HepG2 (cell line): ENCODE results near the gene BLOC1S2. TPM values are rescaled to one million over a fixed set of nuclear protein-coding genes. Genes with fewer than 3 reads are reported as not detected.

ENCODE experiments used
- ARHGAP35 ChIP-seq: sonication (generic); formaldehyde crosslinking; IDR thresholded peaks from 2 replicates; pipeline ENCODE4 v1.9.0; 2022; ENCODE audit warnings: mild to moderate bottlenecking, inconsistent platforms, moderate library complexity, missing genetic modification reagents, borderline replicate concordance
- CENPT ChIP-seq: sonication (generic); formaldehyde crosslinking; IDR thresholded peaks from 2 replicates; pipeline ENCODE4 v1.8.0; 2022; ENCODE audit warnings: low read depth, mild to moderate bottlenecking, moderate library complexity, missing genetic modification reagents
- FOXJ3 ChIP-seq: sonication (generic); formaldehyde crosslinking; IDR thresholded peaks from 2 replicates; pipeline ENCODE4 v1.4.0; 2020; ENCODE audit warnings: missing genetic modification reagents, mild to moderate bottlenecking, borderline replicate concordance
- HHEX ChIP-seq: IDR thresholded peaks from 2 replicates; pipeline ENCODE4 v1.6.1; 2016; ENCODE audit warnings: control low read depth
- JDP2 ChIP-seq: sonication (generic); formaldehyde crosslinking; IDR thresholded peaks from 2 replicates; pipeline ENCODE4 v1.8.1; 2022; ENCODE audit warnings: missing genetic modification reagents, borderline replicate concordance
- NCOA1 ChIP-seq: sonication (generic); formaldehyde crosslinking; IDR thresholded peaks from 2 replicates; pipeline ENCODE4 v1.9.0; 2021; ENCODE audit warnings: missing genetic modification reagents
- RFXAP ChIP-seq: sonication (generic); formaldehyde crosslinking; IDR thresholded peaks from 2 replicates; pipeline ENCODE4 v1.4.0; 2020; ENCODE audit warnings: missing genetic modification reagents, borderline replicate concordance
- SIX4 ChIP-seq: sonication (generic); formaldehyde crosslinking; IDR thresholded peaks from 2 replicates; pipeline ENCODE4 v1.4.0; 2020; ENCODE audit warnings: missing genetic modification reagents
- TCF7L2 ChIP-seq: IDR thresholded peaks from 2 replicates; pipeline ENCODE4 v1.6.1; 2011; ENCODE audit warnings: mild to moderate bottlenecking, low read depth, low read length, moderate library complexity
- ZBTB21 ChIP-seq: sonication (generic); formaldehyde crosslinking; IDR thresholded peaks from 2 replicates; pipeline ENCODE4 v1.4.0; 2020; ENCODE audit warnings: missing genetic modification reagents
- ZKSCAN8 ChIP-seq: IDR thresholded peaks from 2 replicates; pipeline ENCODE4 v1.6.1; 2016; ENCODE audit warnings: borderline replicate concordance, missing genetic modification reagents, missing compliant biosample characterization
- ZMYM3 ChIP-seq: sonication (generic); formaldehyde crosslinking; IDR thresholded peaks from 2 replicates; pipeline ENCODE4 v1.5.1; 2020; ENCODE audit warnings: mild to moderate bottlenecking, missing genetic modification reagents
- ZNF234 ChIP-seq: sonication (generic); formaldehyde crosslinking; conservative IDR thresholded peaks from 2 replicates; pipeline ENCODE4 v1.5.1; 2020; ENCODE audit warnings: mild to moderate bottlenecking, missing genetic modification reagents
- ZNF30 ChIP-seq: sonication (generic); formaldehyde crosslinking; IDR thresholded peaks from 2 replicates; pipeline ENCODE4 v1.5.0; 2020; ENCODE audit warnings: mild to moderate bottlenecking, missing genetic modification reagents
- ZNF468 ChIP-seq: sonication (generic); formaldehyde crosslinking; IDR thresholded peaks from 2 replicates; pipeline ENCODE4 v1.8.0; 2022; ENCODE audit warnings: mild to moderate bottlenecking, moderate library complexity, missing genetic modification reagents
- ZNF766 ChIP-seq: sonication (generic); formaldehyde crosslinking; IDR thresholded peaks from 2 replicates; pipeline ENCODE4 v1.5.0; 2020; ENCODE audit warnings: missing genetic modification reagents, borderline replicate concordance
- polyA plus RNA-seq, 8 experiments: library from polyadenylated mRNA; depleted of rRNA in 3 of 8; stranded (reverse) in 7 of 8; unstranded in 1 of 8; fragments of >200 nt; fragmentation: Illumina TruSeq in 4 of 8; extraction: Trizol in 4 of 8; gene quantifications; 2 replicates each; pipeline versions ENCODE4 v1.2.1 to v1.2.3, GENCODE V29; 2011 to 2016; ENCODE audit warnings: low read depth in 4 of 8, missing spikeins in 1 of 8, mixed read lengths in 1 of 8; ENCODE audit not compliant: insufficient read depth in 1 of 8
- total RNA-seq, 5 experiments: library from RNA; depleted of rRNA; stranded (reverse); fragments of >200 nt; fragmentation: Illumina TruSeq; extraction: Trizol; gene quantifications; 2 replicates each; pipeline ENCODE4 v1.2.3, GENCODE V29; 2016; ENCODE audit warnings: low read depth in 1 of 5
- TF ChIP-seq, protein P1 (sequence below): sonication (generic); formaldehyde crosslinking; IDR thresholded peaks from 2 replicates; pipeline ENCODE4 v1.4.0; 2020; ENCODE audit warnings: missing genetic modification reagents, borderline replicate concordance
- TF ChIP-seq, protein P2 (sequence below): sonication (generic); formaldehyde crosslinking; IDR thresholded peaks from 2 replicates; pipeline ENCODE4 v1.4.0; 2020; ENCODE audit warnings: mild to moderate bottlenecking, missing genetic modification reagents, borderline replicate concordance
- TF ChIP-seq, protein P3 (sequence below): sonication (generic); formaldehyde crosslinking; IDR thresholded peaks from 2 replicates; pipeline ENCODE4 v1.4.0; 2020; ENCODE audit warnings: mild to moderate bottlenecking, missing genetic modification reagents, borderline replicate concordance

BLOC1S2 gene
- total and polyA plus RNA-seq, 2 of the 13 experiments (the other 11 are each of a cell fraction or from before 2014, with no cell fraction given), result 22.3 to 64.4 TPM

DNA sequence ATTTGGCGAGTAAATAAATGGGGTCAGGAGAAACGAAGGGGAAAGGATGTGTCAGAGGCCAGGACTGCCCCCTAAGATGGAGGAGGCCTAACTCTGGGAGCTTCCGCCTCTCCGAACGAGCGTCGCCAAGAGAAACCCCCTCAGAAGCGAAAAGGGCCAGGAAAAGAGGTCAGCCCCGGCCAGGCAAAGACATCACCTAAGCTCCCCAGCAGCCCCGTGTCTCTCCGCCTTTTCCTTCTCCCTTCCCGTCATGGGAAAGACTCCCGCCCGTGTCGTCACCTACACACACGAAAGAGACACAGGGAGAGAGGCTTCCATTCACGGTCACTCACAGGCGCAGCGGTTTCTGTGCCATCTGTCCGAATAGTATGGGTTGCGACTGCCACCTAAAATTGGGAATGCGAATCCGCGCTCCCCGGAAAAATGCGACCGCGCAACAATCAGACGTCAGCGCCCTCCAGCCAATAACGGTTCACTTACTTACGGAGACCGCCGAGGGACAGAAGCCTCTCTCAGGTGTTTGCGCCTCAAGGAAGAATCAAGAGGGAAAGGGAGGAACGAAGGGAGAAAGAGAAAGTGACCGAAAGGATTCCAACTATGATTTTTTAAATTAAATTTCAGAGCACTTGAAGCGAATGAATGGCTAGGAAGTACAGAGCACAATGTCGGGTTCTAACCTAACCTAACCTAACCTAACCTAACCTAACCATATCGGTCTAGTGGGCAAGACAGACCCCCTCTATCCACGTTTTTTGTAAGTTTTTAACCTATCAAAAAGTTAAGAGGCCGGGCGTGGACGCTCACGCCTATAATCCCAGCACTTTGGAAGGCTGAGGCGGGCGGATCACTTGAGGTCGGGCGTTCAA, 19.0 kb downstream of the BLOC1S2 start, which contains the start of gene CWF19L1 (continued):
- TF ChIP-seq RFXAP (CRISPR knock-in tag), result no peak; the same call in 1 of the 2 replicates
- no peak for TF ChIP-seq SIX4 (CRISPR knock-in tag)
- TF ChIP-seq ZBTB21 (CRISPR knock-in tag), result no peak
- TF ChIP-seq, protein P1, sequence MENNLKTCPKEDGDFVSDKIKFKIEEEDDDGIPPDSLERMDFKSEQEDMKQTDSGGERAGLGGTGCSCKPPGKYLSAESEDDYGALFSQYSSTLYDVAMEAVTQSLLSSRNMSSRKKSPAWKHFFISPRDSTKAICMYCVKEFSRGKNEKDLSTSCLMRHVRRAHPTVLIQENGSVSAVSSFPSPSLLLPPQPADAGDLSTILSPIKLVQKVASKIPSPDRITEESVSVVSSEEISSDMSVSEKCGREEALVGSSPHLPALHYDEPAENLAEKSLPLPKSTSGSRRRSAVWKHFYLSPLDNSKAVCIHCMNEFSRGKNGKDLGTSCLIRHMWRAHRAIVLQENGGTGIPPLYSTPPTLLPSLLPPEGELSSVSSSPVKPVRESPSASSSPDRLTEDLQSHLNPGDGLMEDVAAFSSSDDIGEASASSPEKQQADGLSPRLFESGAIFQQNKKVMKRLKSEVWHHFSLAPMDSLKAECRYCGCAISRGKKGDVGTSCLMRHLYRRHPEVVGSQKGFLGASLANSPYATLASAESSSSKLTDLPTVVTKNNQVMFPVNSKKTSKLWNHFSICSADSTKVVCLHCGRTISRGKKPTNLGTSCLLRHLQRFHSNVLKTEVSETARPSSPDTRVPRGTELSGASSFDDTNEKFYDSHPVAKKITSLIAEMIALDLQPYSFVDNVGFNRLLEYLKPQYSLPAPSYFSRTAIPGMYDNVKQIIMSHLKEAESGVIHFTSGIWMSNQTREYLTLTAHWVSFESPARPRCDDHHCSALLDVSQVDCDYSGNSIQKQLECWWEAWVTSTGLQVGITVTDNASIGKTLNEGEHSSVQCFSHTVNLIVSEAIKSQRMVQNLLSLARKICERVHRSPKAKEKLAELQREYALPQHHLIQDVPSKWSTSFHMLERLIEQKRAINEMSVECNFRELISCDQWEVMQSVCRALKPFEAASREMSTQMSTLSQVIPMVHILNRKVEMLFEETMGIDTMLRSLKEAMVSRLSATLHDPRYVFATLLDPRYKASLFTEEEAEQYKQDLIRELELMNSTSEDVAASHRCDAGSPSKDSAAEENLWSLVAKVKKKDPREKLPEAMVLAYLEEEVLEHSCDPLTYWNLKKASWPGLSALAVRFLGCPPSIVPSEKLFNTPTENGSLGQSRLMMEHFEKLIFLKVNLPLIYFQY, result no peak
- TF ChIP-seq TCF7L2, result no peak
- no peak for TF ChIP-seq ZNF30 (CRISPR knock-in tag)
- no peak for TF ChIP-seq CENPT (CRISPR knock-in tag)
- TF ChIP-seq ZNF468, result no peak
- TF ChIP-seq ARHGAP35 (CRISPR knock-in tag), result no peak
- TF ChIP-seq ZNF234 (CRISPR knock-in tag), result no peak
- TF ChIP-seq, protein P2, sequence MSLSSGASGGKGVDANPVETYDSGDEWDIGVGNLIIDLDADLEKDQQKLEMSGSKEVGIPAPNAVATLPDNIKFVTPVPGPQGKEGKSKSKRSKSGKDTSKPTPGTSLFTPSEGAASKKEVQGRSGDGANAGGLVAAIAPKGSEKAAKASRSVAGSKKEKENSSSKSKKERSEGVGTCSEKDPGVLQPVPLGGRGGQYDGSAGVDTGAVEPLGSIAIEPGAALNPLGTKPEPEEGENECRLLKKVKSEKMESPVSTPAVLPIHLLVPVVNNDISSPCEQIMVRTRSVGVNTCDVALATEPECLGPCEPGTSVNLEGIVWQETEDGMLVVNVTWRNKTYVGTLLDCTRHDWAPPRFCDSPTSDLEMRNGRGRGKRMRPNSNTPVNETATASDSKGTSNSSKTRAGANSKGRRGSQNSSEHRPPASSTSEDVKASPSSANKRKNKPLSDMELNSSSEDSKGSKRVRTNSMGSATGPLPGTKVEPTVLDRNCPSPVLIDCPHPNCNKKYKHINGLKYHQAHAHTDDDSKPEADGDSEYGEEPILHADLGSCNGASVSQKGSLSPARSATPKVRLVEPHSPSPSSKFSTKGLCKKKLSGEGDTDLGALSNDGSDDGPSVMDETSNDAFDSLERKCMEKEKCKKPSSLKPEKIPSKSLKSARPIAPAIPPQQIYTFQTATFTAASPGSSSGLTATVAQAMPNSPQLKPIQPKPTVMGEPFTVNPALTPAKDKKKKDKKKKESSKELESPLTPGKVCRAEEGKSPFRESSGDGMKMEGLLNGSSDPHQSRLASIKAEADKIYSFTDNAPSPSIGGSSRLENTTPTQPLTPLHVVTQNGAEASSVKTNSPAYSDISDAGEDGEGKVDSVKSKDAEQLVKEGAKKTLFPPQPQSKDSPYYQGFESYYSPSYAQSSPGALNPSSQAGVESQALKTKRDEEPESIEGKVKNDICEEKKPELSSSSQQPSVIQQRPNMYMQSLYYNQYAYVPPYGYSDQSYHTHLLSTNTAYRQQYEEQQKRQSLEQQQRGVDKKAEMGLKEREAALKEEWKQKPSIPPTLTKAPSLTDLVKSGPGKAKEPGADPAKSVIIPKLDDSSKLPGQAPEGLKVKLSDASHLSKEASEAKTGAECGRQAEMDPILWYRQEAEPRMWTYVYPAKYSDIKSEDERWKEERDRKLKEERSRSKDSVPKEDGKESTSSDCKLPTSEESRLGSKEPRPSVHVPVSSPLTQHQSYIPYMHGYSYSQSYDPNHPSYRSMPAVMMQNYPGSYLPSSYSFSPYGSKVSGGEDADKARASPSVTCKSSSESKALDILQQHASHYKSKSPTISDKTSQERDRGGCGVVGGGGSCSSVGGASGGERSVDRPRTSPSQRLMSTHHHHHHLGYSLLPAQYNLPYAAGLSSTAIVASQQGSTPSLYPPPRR, result no peak
- TF ChIP-seq ZNF766 (CRISPR knock-in tag), result no peak
- TF ChIP-seq JDP2 (CRISPR knock-in tag), result no peak; the same call in 1 of the 2 replicates
- no peak for TF ChIP-seq FOXJ3 (CRISPR knock-in tag)
- TF ChIP-seq ZKSCAN8 (CRISPR knock-in tag), result 0 out of 2 replicates have a peak, but pooled peaks have one; percentile 43
- TF ChIP-seq HHEX, result no peak
- no peak for TF ChIP-seq NCOA1 (CRISPR knock-in tag)
- TF ChIP-seq, protein P3, sequence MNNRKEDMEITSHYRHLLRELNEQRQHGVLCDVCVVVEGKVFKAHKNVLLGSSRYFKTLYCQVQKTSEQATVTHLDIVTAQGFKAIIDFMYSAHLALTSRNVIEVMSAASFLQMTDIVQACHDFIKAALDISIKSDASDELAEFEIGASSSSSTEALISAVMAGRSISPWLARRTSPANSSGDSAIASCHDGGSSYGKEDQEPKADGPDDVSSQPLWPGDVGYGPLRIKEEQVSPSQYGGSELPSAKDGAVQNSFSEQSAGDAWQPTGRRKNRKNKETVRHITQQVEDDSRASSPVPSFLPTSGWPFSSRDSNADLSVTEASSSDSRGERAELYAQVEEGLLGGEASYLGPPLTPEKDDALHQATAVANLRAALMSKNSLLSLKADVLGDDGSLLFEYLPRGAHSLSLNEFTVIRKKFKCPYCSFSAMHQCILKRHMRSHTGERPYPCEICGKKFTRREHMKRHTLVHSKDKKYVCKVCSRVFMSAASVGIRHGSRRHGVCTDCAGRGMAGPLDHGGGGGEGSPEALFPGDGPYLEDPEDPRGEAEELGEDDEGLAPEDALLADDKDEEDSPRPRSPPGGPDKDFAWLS (CRISPR knock-in tag), result no peak
- no peak for TF ChIP-seq ZMYM3 (CRISPR knock-in tag)
